Measurements from ENCODE around the gene DSC2.
"Not testable (repeated sequence)": the region's sequence is repeated elsewhere in the genome, so short reads cannot be mapped to it uniquely, and the experiment has no call there.

DSC2 gene

DNA sequence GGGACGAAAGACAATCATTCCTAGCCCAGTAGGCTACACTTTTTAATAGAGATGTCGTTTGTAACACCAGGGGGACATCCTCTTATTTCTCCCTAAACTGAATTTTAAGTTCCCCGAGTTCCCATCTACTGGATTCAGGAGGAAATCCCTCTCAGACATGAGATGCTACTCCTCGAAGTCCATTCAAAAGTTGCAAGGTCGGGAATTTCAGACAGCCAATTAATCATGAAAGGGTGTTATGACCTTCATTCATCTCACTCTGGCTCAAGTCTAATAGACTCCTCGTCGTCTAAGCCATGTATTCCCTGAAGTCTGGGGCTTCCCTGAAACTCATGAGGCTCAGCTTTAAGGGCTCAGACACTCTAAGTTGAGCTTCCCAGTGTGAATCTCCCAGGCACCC is 58.5 kb downstream of the DSC2 start:
- no peak for DNase-seq (ENCODE audit: low spot score)

DNA sequence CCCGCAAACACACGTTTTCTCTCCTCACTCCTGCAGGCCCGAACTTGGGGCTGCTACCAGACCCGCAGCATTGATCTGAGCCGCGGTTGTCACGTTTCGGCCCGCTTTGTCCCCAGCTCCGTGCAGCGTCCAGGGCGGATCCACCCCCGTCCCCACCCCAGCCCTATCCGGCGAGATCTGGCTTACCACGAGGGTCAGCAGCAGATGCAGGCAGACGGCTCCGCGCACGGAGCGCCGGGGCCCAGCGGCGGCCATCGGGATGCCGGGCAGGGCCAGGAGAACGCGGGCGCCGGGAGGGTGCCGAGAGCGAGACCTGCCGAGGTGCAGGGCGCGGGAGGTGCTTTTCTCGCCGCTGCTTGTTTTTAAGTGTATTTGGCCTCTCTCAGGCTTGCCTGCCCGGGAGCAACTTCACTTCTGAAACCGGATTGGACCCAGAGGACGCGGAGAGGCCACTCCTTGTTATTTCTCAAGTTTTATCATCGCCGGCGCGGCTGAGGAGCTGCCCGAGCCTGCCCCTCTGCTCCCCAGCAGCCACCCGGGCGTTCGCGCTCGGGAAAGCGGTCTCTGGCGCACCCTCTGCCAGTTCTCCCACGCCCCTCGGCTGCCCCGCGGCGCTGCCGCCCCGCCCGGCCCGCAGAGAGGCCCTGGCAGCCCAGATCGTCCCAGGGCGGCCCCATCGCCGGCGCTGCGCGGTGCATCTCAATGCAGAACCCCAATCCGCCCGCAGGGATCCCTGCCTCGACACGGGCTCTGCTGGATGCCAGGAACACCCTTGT is 59.6 kb downstream of the DSC2 start, which contains the start of gene DSC3:
DSC3 (minus strand) TSS at position 337 of the 776 bp plus-strand sequence; CDS start at position 255, 82 bp downstream.
- no peak for DNase-seq (ENCODE audit: low spot score)

DNA sequence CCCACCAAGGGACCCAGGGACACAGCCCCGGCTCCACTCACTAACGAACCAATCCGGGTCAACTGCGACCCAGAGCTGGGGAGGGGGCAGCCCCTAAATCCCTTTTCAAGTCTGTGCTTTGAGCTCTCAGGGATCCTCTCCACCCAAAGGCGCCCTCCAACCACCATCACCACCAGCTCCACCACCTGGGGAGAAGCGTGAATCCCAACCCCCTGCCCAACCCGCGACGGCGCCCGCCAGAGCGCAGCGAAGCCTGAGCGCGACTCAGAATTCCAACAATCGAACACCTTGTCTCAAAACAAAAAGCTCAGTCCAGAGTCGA is 60.2 kb downstream of the DSC2 start:
- no peak for DNase-seq (ENCODE audit: low spot score)

DNA sequence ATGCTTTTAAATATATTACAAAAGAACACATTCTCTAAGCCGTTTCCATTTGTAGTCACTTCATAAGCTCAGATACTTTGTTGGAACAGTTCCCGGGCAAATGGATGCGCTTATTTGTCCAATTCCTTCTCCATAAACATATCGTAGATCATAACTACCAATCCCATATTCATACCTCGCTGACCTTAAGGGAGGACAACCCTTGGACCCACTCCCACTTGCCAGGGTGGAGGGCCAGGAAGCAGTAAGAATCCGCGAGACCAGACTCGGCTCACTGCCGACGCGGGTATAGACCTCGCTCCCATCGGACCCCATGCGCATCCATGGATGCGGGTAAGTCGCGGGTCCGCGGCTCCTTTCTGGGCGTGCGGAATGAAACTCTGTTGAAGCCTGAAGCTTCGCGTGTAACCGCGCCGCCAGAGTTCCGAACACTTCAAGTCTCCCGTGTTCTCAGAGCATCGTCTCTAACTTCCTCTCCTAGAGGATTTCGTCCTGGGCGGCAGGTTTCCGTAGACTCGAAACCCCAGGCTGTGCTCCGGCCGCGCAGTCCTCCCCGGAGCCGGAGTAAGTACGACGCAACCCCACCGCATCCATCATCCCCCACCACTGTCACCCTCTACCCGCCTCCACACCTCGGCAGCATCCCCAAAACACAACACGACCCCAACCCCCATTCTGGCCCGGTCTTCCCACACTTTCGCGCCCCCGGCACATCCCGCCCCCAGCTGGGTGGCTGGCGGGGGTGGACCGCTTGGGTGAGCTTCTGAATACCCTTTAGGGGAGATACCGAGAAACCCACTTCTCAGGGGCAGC is 60.7 kb downstream of the DSC2 start:
- DNase-seq (ENCODE audit: low spot score): no peak

DNA sequence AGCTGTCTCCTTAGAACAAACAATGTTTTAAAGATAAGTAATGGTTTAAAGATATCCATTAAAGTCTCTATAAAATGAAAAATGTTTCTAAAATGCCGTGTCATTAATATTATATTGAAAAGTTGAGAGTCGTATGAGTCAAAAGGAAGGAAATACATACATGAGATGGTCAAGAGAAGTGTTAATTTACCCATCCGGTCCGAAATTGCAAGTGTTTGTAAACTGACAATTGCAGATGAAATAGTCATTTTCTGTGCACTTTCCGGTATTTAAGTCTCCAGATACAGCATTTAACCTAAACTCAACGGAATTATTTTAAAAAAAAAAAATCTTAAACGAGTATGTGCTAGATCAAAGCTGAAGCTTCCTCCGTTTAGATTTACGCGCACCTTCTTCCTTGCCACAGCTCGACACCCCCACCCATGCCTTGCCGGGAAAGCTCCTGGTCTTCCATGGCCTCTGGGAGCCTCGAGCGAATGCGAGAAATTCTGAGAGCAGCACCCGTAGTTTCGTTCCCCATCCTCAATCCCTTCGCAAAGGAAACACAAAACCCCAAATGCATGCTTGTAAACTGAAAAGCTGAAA is 61.4 kb downstream of the DSC2 start:
- DNase-seq (ENCODE audit: low spot score): no peak

DNA sequence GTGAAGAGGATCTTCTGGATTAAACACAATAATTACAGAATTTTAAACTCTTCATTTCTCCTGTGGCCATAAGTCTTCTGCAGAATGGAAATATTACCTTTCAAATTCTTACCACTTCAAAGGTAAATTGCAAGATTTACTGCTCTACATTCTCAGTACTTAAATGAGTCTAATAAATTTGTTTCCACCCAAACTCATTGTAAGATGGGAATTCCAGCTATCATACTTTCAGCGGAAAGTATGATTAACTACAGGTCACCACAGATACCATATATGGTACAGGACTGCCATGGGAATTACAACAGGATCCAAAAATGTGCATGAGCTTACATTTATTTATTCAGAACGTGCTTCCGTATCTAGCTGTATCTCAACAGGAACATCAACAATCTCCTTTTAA is 62.8 kb downstream of the DSC2 start:
- DNase-seq (ENCODE audit: low spot score): no peak

DNA sequence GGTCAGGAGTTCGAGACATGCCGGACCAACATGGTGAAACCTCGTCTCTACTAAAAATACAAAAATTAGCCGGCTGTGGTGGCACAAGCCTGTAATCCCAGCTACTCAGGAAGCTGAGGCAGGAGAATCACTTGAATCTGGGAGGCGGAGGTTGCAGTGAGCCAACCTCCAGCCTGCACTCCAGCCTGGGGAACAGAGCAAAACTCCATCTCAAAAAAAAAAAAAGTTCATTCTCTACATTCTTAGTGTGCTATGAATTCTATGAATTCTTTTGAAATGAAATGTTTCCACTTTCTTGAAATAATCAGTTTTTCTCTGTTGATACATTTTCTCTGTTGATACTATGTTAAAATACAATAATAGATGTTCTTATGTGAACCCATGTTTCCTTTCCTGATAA is 64.5 kb downstream of the DSC2 start:
- not testable (repeated sequence) for DNase-seq (ENCODE audit: low spot score)

DNA sequence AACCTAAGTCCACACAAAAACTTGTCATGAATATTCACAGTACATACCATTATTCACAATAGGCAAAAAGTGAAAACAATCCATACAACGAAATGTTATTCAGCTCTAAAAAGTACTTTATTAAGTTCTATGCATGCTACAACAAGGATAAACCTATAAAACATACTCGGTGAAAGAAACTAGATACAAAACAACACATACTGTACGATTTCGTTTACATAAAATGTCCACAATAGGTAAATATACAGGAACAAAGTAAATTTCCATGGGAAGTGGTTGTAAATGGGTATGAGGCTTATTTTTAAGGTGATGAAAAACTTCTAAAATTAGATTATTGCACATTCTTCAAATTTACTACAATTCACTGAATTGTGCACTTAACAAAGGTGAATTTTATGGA is 67.7 kb downstream of the DSC2 start:
- no peak for DNase-seq (ENCODE audit: low spot score)

DNA sequence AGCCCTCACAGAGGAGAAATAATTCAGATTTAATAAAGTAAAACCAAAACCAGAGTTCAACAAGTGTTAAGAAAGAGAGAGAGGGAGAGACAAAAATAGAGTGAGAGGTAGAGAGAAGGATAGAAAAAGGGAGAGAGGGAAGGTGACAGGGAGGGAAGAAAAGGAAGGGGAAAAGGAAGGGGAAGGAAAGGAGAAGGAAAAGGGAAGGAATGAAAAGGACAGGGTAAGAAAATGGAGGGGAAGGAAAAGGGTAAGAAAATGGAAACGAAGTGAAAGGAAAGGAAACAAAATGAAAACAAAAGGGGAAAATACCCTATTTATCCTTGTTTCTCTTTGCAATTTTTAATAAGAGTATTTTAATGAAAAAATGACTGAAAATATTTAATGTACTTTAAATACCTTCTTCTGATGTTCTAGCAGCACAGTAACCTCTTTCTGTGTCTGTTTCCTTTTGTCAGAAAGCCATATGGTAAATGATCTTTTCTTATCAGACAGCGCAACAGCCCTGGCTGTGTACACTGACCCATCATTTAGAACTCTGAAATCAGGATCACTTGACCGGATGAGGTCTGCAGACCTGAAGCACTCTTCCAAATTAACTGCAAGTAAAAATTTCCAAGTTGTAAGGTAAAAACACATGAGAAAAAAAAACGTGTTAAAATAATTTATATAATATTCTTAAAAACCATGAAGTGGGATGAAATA is 71.5 kb downstream of the DSC2 start:
- DNase-seq (ENCODE audit: low spot score): no peak

DNA sequence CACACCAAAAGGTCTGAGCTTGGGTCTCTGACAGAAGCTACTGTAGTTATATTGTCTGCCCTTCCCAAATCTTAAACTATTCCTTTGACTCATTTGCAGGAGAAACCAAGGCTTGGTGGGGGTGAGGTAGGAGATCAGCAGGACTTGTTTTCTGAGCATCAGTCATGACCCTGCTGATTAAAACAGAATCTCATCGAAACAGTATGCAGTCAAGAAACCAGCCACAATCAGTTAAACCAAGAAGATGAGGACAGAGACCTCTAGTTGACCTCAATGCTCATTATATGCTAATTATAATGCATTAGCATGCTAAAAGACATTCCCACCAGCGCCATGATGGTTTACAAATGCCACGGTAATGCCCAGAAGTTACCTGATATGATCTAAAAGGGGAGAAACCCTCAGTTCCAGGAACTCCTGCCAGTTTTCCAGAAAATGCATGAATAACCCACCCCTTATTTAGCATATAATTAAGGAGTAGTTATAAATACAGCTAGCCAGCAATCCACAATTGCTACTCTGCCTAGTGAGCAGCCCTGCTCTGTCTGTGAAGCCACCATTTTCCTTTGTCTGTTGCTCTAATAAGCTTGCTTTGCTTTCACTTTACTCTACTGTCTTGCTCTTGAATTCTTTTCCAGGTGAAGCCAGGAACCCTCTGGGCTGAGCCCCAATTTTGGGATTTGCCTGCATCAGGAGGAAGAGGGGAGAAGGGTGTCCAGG is 86.3 kb downstream of the DSC2 start:
- DNase-seq (ENCODE audit: low spot score): no peak

DNA sequence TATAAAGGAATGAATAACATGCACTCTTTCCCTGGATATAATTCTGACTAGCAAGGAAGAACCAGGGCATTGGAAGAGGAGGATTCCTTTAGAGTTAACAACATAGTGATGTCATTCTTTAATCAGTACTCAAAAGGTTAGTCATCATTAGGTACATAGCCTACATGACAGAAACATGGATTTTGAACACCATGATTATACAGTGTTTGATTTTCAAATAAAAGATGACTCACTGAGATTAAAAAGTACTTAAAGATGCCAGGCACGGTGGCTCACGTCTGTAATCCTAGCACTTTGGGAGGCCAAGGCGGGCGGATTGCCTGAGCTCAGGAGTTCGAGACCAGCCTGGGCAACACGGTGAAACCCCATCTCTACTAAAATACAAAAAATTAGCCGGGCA is 90.8 kb downstream of the DSC2 start:
- DNase-seq (ENCODE audit: low spot score): not testable (repeated sequence)

DNA sequence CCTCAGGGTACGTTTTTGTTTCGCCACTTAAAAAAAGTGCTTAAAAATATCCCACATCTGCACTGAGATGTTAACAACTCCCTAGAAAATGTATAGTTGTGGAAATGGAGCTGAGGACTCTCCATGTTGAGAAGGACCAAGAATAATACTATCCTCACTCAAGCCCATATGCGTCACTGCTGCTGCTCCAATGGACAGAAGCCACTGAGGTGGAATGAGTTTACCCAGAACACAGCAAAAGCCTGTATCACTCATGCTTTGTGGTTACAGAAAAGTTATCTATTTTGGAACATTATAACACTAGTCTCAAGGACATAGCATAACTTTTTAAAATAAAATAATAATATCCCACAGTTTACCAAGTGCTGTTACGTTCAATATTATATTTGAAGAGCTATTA is 91.6 kb downstream of the DSC2 start:
- no peak for DNase-seq (ENCODE audit: low spot score)

Measured in activated CD4-positive, alpha-beta T cell treated with anti-CD3 and anti-CD28 coated beads, Interleukin-2, Interleukin-4, amounts not matched to agents 100 ng/mL and 50 ng/mL, durations not matched to agents 16 hours and 8 hours (primary cell).